Osteocyte (in vitro differentiated cells): Measurements from ENCODE around the gene SPDEF. TPM values are rescaled to one million over a fixed set of nuclear protein-coding genes. Genes with fewer than 3 reads are reported as not detected.

Experiments used
- DNase-seq: peaks from one replicate; pipeline ENCODE4 v3.0.0; 2021; ENCODE audit warnings: mixed read lengths; ENCODE audit not compliant: unreplicated experiment; ENCODE audit errors: extremely low spot score
- H3K27ac Mint-ChIP-seq: one replicate; pipeline ENCODE4 v1.8.0; 2021; ENCODE audit warnings: mild to moderate bottlenecking, mixed read lengths; ENCODE audit not compliant: unreplicated experiment
- H3K27me3 Mint-ChIP-seq: one replicate; pipeline ENCODE4 v1.8.0; 2021; ENCODE audit warnings: mixed read lengths; ENCODE audit not compliant: unreplicated experiment
- H3K36me3 Mint-ChIP-seq: one replicate; pipeline ENCODE4 v1.8.0; 2021; ENCODE audit warnings: mixed read lengths; ENCODE audit not compliant: unreplicated experiment
- H3K4me1 Mint-ChIP-seq: one replicate; pipeline ENCODE4 v1.8.0; 2021; ENCODE audit warnings: mixed read lengths; ENCODE audit not compliant: unreplicated experiment
- H3K4me3 Mint-ChIP-seq: one replicate; pipeline ENCODE4 v1.8.0; 2021; ENCODE audit warnings: mild to moderate bottlenecking, moderate library complexity, mixed read lengths; ENCODE audit not compliant: unreplicated experiment
- H3K9me3 Mint-ChIP-seq: one replicate; pipeline ENCODE4 v1.8.0; 2021; ENCODE audit warnings: mixed read lengths; ENCODE audit not compliant: unreplicated experiment
- CTCF ChIP-seq: fragments of 200-600 bp; sonication (generic); IDR thresholded peaks from 2 replicates; pipeline ENCODE4 v1.5.0; 2021; ENCODE audit warnings: antibody characterized with exemption, mild to moderate bottlenecking, moderate library complexity
- total RNA-seq: library from RNA; stranded (reverse); gene quantifications from 2 replicates; pipeline ENCODE4 v1.2.1, GENCODE V29; 2021

The SPDEF gene
- total RNA-seq, 1 donor from 2014 or later: not detected

GRCh38 chr6:34563513-34563870, 7.4 kb upstream of the SPDEF start:
- Mint-ChIP-seq H3K36me3 (no peaks in the 10 kb centered on the region), H3K27ac (no peak overlapping the region), H3K4me1 (no peaks in the 10 kb centered on the region), H3K9me3 (no peaks in the 10 kb centered on the region), H3K4me3 (no peak overlapping the region), H3K27me3 (no peaks in the 10 kb centered on the region)
- TF ChIP-seq CTCF: no peak
- no peak for DNase-seq

- no peaks in the 10 kb centered on the region for H3K9me3 Mint-ChIP-seq
- H3K4me3 Mint-ChIP-seq: no peak overlapping the region
- H3K36me3 Mint-ChIP-seq: no peaks in the 10 kb centered on the region
- no peaks in the 10 kb centered on the region for H3K27me3 Mint-ChIP-seq
- no peaks in the 10 kb centered on the region for H3K4me1 Mint-ChIP-seq
- no peak for TF ChIP-seq CTCF
- no peak overlapping the region for H3K27ac Mint-ChIP-seq
- no peak for DNase-seq
These were observed 6.9 kb upstream of the SPDEF start for GRCh38 chr6:34562861-34563512.

- H3K4me3 Mint-ChIP-seq: no peak overlapping the region
- no peak for TF ChIP-seq CTCF
- DNase-seq: no peak
- no peaks in the 10 kb centered on the region for H3K36me3 Mint-ChIP-seq
- H3K9me3 Mint-ChIP-seq: no peaks in the 10 kb centered on the region
- H3K27me3 Mint-ChIP-seq: no peaks in the 10 kb centered on the region
- no peaks in the 10 kb centered on the region for H3K4me1 Mint-ChIP-seq
- no peak overlapping the region for H3K27ac Mint-ChIP-seq
These were observed 6.2 kb upstream of the SPDEF start for GRCh38 chr6:34562350-34562749.

- Mint-ChIP-seq H3K4me3 (no peak overlapping the region), H3K9me3 (no peaks in the 10 kb centered on the region), H3K4me1 (no peaks in the 10 kb centered on the region), H3K36me3 (no peaks in the 10 kb centered on the region), H3K27me3 (no peaks in the 10 kb centered on the region), H3K27ac (no peak overlapping the region)
- TF ChIP-seq CTCF: no peak
- no peak for DNase-seq
These were observed 5.0 kb upstream of the SPDEF start for GRCh38 chr6:34561227-34561530.

- H3K27ac Mint-ChIP-seq: no peak overlapping the region
- TF ChIP-seq CTCF: no peak
- no peak for DNase-seq
- H3K36me3 Mint-ChIP-seq: no peaks in the 10 kb centered on the region
- H3K27me3 Mint-ChIP-seq: no peaks in the 10 kb centered on the region
- H3K9me3 Mint-ChIP-seq: no peaks in the 10 kb centered on the region
- no peaks in the 10 kb centered on the region for H3K4me1 Mint-ChIP-seq
- no peak overlapping the region for H3K4me3 Mint-ChIP-seq
These were observed 4.5 kb upstream of the SPDEF start for GRCh38 chr6:34560366-34561226.
